ENCODE results near the gene DLGAP1. TPM values are rescaled to one million over a fixed set of nuclear protein-coding genes. Genes with fewer than 3 reads are reported as not detected.

Gene DLGAP1
- total RNA-seq, 1 experiment from 2014 or later, result not detected

DNA sequence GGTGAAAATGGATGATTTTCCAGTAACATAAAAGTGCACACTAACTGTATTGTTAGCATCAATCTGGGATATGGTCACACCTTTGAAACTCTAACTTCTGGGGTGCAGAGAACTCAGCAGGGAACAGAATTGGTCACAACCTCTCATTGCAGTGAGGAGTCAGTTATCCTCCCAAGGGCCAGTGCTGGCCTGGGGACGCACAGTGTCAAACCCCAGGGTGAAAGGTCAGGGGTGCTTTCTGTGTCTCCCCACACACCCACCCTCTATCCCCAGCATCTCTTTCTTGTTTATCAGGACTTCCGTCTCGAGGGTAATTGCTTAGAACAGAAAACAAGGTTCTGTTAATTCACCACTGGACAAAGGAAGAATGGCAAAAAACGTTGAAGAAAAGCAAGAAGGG is 208.7 kb downstream of the DLGAP1 start:
- Mint-ChIP-seq H3K27ac (ENCODE audit: low read depth, unreplicated experiment) (no peak overlapping the region), H3K4me1 (ENCODE audit: insufficient read depth, unreplicated experiment) (no peaks in the 10 kb centered on the region), H3K9me3 (ENCODE audit: unreplicated experiment) (no peaks in the 10 kb centered on the region), H3K4me3 (ENCODE audit: unreplicated experiment) (no peak overlapping the region), H3K36me3 (ENCODE audit: insufficient read depth, unreplicated experiment) (no peaks in the 10 kb centered on the region), H3K27me3 (ENCODE audit: insufficient read depth, unreplicated experiment) (peaks cover 99% of the 10 kb centered on the region)
- TF ChIP-seq, protein P1, sequence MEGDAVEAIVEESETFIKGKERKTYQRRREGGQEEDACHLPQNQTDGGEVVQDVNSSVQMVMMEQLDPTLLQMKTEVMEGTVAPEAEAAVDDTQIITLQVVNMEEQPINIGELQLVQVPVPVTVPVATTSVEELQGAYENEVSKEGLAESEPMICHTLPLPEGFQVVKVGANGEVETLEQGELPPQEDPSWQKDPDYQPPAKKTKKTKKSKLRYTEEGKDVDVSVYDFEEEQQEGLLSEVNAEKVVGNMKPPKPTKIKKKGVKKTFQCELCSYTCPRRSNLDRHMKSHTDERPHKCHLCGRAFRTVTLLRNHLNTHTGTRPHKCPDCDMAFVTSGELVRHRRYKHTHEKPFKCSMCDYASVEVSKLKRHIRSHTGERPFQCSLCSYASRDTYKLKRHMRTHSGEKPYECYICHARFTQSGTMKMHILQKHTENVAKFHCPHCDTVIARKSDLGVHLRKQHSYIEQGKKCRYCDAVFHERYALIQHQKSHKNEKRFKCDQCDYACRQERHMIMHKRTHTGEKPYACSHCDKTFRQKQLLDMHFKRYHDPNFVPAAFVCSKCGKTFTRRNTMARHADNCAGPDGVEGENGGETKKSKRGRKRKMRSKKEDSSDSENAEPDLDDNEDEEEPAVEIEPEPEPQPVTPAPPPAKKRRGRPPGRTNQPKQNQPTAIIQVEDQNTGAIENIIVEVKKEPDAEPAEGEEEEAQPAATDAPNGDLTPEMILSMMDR (IDR thresholded peaks at IDR 0.05; ENCODE audit: unreplicated experiment), result no peak
- DNase-seq (ENCODE audit: unreplicated experiment), result no peak
- ChIA-PET CTCF (no interaction called here), POLR2A (no interaction called here)
- intact Hi-C loops (cut with micrococcal nuclease), result no loop called here
- no TSS peak for BruUV-seq (replicated peaks)

DNA sequence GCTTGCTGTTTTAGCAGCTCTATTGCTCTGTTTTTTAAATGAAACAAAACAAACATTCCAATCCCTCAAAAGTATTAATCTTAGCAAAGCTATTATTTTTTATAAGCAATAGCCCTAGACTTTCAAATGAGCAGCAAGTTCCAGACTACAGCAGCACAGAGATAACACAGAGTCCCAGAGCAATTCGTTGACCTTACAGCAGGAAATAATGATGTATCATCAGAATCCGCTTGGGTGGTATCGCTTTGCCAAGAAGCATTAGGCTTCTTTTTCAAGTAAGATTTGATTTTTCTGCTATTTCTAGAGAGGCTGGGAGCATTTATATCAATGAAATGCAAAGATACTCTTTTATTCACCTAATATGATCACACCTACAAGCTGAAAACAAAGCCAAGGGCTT is 209.7 kb downstream of the DLGAP1 start:
- Mint-ChIP-seq H3K27ac (ENCODE audit: low read depth, unreplicated experiment) (no peak overlapping the region), H3K27me3 (ENCODE audit: insufficient read depth, unreplicated experiment) (peaks cover 99% of the 10 kb centered on the region), H3K36me3 (ENCODE audit: insufficient read depth, unreplicated experiment) (no peaks in the 10 kb centered on the region), H3K9me3 (ENCODE audit: unreplicated experiment) (no peaks in the 10 kb centered on the region), H3K4me1 (ENCODE audit: insufficient read depth, unreplicated experiment) (no peaks in the 10 kb centered on the region), H3K4me3 (ENCODE audit: unreplicated experiment) (no peak overlapping the region)
- TF ChIP-seq, protein P1 (IDR thresholded peaks at IDR 0.05; ENCODE audit: unreplicated experiment), result no peak
- no peak for DNase-seq (ENCODE audit: unreplicated experiment)
- CTCF ChIA-PET, result no interaction called here
- BruUV-seq (replicated peaks), result no TSS peak
- intact Hi-C loops (cut with micrococcal nuclease), result no loop called here
- POLR2A ChIA-PET, result no interaction called here

DNA sequence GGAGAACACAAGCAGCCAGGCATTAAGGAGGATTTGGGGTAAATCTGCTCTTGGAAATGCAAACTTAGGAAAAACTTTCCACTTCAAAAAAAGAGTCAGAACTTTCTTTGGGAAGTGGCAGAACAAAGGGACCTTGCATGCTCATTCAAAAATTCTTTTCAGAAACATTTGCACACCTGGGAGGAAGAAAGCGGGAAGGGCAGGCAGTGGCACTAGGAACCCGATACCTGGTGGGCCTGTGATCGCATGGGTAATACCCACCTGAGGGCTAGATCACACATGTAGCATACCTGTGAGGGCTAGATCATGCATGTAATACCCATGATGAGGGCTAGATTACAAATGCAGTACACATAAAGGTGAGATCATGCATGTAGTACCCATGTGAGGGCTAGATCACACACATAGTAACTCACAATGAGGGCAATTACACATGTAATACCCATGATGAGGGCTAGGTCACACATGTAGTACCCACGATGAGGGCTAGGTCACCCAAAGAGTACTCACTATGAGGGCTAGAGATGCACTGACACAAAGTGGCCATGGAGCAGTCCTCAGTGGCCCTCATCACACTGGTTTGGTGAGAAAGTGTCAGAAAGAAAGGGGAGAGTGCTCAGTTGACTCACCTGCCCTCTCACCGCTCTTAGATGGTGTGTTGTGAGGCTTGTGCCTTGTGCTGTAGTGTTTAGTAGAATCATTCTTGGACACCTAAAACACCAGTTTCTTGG is 212.5 kb downstream of the DLGAP1 start:
- H3K27ac Mint-ChIP-seq (ENCODE audit: low read depth, unreplicated experiment), result no peak overlapping the region
- no peaks in the 10 kb centered on the region for H3K4me1 Mint-ChIP-seq (ENCODE audit: insufficient read depth, unreplicated experiment)
- TF ChIP-seq, protein P1 (IDR thresholded peaks at IDR 0.05; ENCODE audit: unreplicated experiment), result no peak
- ChIA-PET CTCF (interaction anchor here (0.7 kb wide), 1 partner anchor 174 kb away, joined by 3 read pairs; no protein-coding TSS in a partner anchor), POLR2A (no interaction called here)
- no TSS peak for BruUV-seq (replicated peaks)
- no peaks in the 10 kb centered on the region for H3K36me3 Mint-ChIP-seq (ENCODE audit: insufficient read depth, unreplicated experiment)
- no peak for DNase-seq (ENCODE audit: unreplicated experiment)
- no peak overlapping the region for H3K4me3 Mint-ChIP-seq (ENCODE audit: unreplicated experiment)
- peaks cover 96% of the 10 kb centered on the region for H3K27me3 Mint-ChIP-seq (ENCODE audit: insufficient read depth, unreplicated experiment)
- intact Hi-C loops (cut with micrococcal nuclease), result no loop called here
- no peaks in the 10 kb centered on the region for H3K9me3 Mint-ChIP-seq (ENCODE audit: unreplicated experiment)

DNA sequence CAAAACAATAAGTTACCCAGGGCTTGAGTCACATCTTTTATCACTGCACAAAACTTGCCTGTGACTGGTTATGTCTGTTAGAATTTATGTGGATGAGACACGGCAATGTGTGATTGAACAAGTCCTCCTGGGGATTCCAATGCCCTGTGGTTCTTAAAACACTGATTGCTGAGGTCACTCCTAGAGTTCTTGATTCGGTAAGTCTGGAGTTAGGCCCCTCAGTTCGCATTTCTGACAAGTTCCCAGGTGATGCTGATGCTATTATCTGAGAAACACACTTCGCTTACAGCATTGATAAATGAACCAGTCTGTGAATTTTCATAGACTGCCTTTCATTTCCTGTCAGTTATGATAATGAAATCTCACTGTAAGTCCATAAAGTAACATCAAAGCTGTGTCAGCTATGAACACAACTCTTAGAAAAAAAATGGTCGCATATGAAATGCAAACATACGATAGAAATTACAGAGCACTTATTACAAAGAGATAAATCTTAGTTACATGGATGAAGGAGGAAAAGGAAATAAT is 214.0 kb downstream of the DLGAP1 start:
- POLR2A ChIA-PET, result no interaction called here
- Mint-ChIP-seq H3K4me3 (ENCODE audit: unreplicated experiment) (no peak overlapping the region), H3K4me1 (ENCODE audit: insufficient read depth, unreplicated experiment) (peaks cover 5% of the 10 kb centered on the region), H3K27ac (ENCODE audit: low read depth, unreplicated experiment) (no peak overlapping the region), H3K9me3 (ENCODE audit: unreplicated experiment) (no peaks in the 10 kb centered on the region), H3K36me3 (ENCODE audit: insufficient read depth, unreplicated experiment) (no peaks in the 10 kb centered on the region), H3K27me3 (ENCODE audit: insufficient read depth, unreplicated experiment) (peaks cover 96% of the 10 kb centered on the region)
- TF ChIP-seq, protein P1 (IDR thresholded peaks at IDR 0.05; ENCODE audit: unreplicated experiment), result no peak
- CTCF ChIA-PET, result no interaction called here
- intact Hi-C loops (cut with micrococcal nuclease), result no loop called here
- BruUV-seq (replicated peaks), result no TSS peak
- no peak for DNase-seq (ENCODE audit: unreplicated experiment)
